H1 (cell line): ENCODE measurements around the gene MIER2. TPM values are rescaled to one million over a fixed set of nuclear protein-coding genes. Genes with fewer than 3 reads are reported as not detected.

ENCODE experiments used
- CTCF ChIP-seq, 3 experiments: IDR thresholded peaks; 1 replicate in 2 of 3; 2 replicates in 1 of 3; pipeline versions ENCODE4 v1.5.1 to v1.6.1; 2011; ENCODE audit warnings: low read length in 3 of 3, mild to moderate bottlenecking in 3 of 3, inconsistent platforms in 2 of 3, low read depth in 1 of 3, moderate library complexity in 1 of 3; ENCODE audit not compliant: insufficient read depth in 1 of 3; ENCODE audit errors: control extremely low read depth in 1 of 3
- EGR1 ChIP-seq: IDR thresholded peaks from 2 replicates; pipeline ENCODE4 v1.6.1; 2011; ENCODE audit warnings: low read depth, low read length, borderline replicate concordance
- EZH2 ChIP-seq: fragments of 200-600 bp; sonication (generic); IDR thresholded peaks from 2 replicates; pipeline ENCODE4 v1.7.1; 2012; ENCODE audit warnings: low read depth, mild to moderate bottlenecking, moderate library complexity, low read length, inconsistent platforms; ENCODE audit not compliant: severe bottlenecking
- POLR2AphosphoS5 ChIP-seq: IDR thresholded peaks from 2 replicates; pipeline ENCODE4 v1.6.1; 2011; ENCODE audit warnings: low read depth, low read length
- RXRA ChIP-seq: IDR thresholded peaks from 2 replicates; pipeline ENCODE4 v1.6.1; 2011; ENCODE audit warnings: low read depth, mild to moderate bottlenecking, low read length, moderate library complexity; ENCODE audit not compliant: insufficient read depth
- SIRT6 ChIP-seq: IDR thresholded peaks from one replicate; pipeline ENCODE4 v1.7.1; 2012; ENCODE audit warnings: low read length, inconsistent platforms
- TCF12 ChIP-seq: IDR thresholded peaks from 2 replicates; pipeline ENCODE4 v1.6.1; 2011; ENCODE audit warnings: low read depth, mild to moderate bottlenecking, low read length
- polyA plus RNA-seq, 7 experiments: library from polyadenylated mRNA; depleted of rRNA in 3 of 7; stranded (reverse) in 5 of 7; unstranded in 2 of 7; fragments of >200 nt in 5 of 7; fragments of 200-250 nt in 2 of 7; gene quantifications; 1 replicate in 5 of 7; 2 replicates in 1 of 7; 4 replicates in 1 of 7; pipeline versions ENCODE4 v1.2.1 to v1.2.3, GENCODE V29; 2011 to 2013; ENCODE audit warnings: missing spikeins in 2 of 7, mixed read lengths in 2 of 7
- total RNA-seq: library from RNA; stranded (reverse); fragmentation: NEBNext Ultra II Directional; extraction: Animal tissue kit (Norgen Biotek cat#: 25700); gene quantifications from 2 replicates; pipeline ENCODE4 v1.2.1, GENCODE V29; 2021

Gene MIER2
- total and polyA plus RNA-seq, 2 of the 8 experiments (the other 6 are each of a cell fraction or from before 2014, with no cell fraction given), result 30.3 to 48.3 TPM

GRCh38 chr19:368630-369024 is 24.0 kb upstream of the MIER2 start (continued):
- TF ChIP-seq RXRA (no peak), SIRT6 (no peak), CTCF (IDR thresholded peaks at IDR 0.05; ENCODE audit: control extremely low read depth in 1 of 3, insufficient read depth in 1 of 3, low read depth in 1 of 3, low read length in 3 of 3) (no peak), TCF12 (no peak), EZH2 (no peak), EGR1 (no peak), POLR2AphosphoS5 (no peak)
